Measurements from ENCODE around the gene DYSF. TPM values are rescaled to one million over a fixed set of nuclear protein-coding genes. Genes with fewer than 3 reads are reported as not detected.

DYSF gene
- total and polyA plus RNA-seq, 2 donors (not counting 1 experiment from before 2014, with no cell fraction given) = 0.17 to 0.43 TPM

DNA sequence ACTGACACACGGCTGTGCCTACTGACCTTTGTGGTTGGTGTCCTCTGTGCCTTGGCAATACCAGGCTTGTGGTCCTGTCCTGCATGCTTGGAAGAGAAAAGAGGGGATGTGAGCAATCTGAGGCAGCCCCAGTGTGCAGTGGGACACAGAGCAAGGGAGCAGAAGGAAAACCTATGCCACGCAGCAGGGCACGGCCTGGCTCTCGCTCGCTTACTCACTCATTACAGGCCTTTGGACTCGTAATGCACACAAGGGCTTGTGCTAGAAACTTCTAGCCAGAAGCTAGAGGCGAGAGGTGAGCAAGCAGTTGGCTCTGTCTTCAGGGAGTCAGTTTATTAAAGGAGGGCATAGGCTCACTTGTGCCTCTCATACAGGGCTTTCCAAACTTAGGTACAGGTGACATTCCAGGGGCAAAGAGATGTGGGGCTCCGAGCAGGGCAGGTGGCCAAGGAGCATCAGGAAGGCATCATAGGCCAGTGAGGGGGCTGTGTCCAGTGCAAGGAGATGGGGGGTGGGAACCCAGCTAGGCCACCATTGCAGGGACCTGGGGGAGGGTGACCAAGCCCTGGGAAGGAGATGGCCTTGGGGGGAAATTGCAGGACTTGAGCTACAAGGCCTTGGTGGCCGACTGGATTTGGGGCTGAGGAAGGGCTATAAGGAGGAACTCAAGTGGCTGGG, 100.8 kb downstream of the DYSF start:
- CTCF ChIA-PET = interaction anchor here (1.3 kb wide), 1 partner anchor 13 kb away, joined by 3 read pairs; no protein-coding TSS in a partner anchor
- no peak overlapping the region for H3K4me2 ChIP-seq (replicated peaks; ENCODE audit: low read depth, low read length, poor library complexity, severe bottlenecking)
- H2AFZ ChIP-seq (ENCODE audit: insufficient read depth, low read depth, low read length, poor library complexity, severe bottlenecking) = no peak overlapping the region
- DNase-seq (no peak), ATAC-seq (ENCODE audit: low read depth) (no peak)
- H3K79me2 ChIP-seq (ENCODE audit: control insufficient read depth, insufficient read depth, low read length) = no peaks in the 10 kb centered on the region
- no peak overlapping the region for H3K27ac ChIP-seq (ENCODE audit: low read length in 2 of 2)
- H3K4me1 Mint-ChIP-seq = no peaks in the 10 kb centered on the region
- WGBS (ENCODE audit: insufficient coverage) = 83% methylated on average over 8 of the region's 9 CpGs
- intact Hi-C loops (cut with micrococcal nuclease) = no loop called here
- POLR2A ChIA-PET = no interaction called here
- H3K4me3 ChIP-seq (ENCODE audit: control extremely low read depth in 1 of 5, extremely low read depth in 1 of 5, insufficient read depth in 1 of 5, low read depth in 2 of 5, low read length in 4 of 5) = no peak overlapping the region
- no peak overlapping the region for H3K27ac Mint-ChIP-seq
- peaks cover 3% of the 10 kb centered on the region for H3K27me3 Mint-ChIP-seq
- no peak overlapping the region for H3K9ac ChIP-seq (ENCODE audit: low read length)
- no peak overlapping the region for H3K4me3 Mint-ChIP-seq
- no peak for TF ChIP-seq EZH2 (IDR thresholded peaks at IDR 0.05; ENCODE audit: borderline replicate concordance, insufficient read depth, low read depth, low read length, poor library complexity, severe bottlenecking)
- TF ChIP-seq CTCF (IDR thresholded peaks at IDR 0.05) = no peak
- no peaks in the 10 kb centered on the region for H4K20me1 ChIP-seq (ENCODE audit: control insufficient read depth, insufficient read depth, low read length, poor library complexity, severe bottlenecking)
- no peaks in the 10 kb centered on the region for H3K27me3 ChIP-seq (replicated peaks in 1 of 4; ENCODE audit: control extremely low read depth in 1 of 4, control insufficient read depth in 3 of 4, insufficient read depth in 4 of 4, low read length in 3 of 4)
- no peaks in the 10 kb centered on the region for H3K9me3 Mint-ChIP-seq (ENCODE audit: insufficient read depth)
- peaks cover 0 to 2% (median 0%) of the 10 kb centered on the region in 3 donors for H3K9me3 ChIP-seq (ENCODE audit: control extremely low read depth in 1 of 3, control insufficient read depth in 2 of 3, insufficient read depth in 1 of 3, low read length in 2 of 3)
- no peaks in the 10 kb centered on the region for H3K36me3 ChIP-seq (replicated peaks in 1 of 2; ENCODE audit: control extremely low read depth in 1 of 2, control insufficient read depth in 1 of 2, extremely low read depth in 1 of 2, insufficient read depth in 2 of 2, low read length in 1 of 2)
- H3K4me1 ChIP-seq (ENCODE audit: control insufficient read depth in 2 of 2, insufficient read depth in 2 of 2, low read length in 2 of 2) = no peaks in the 10 kb centered on the region

- H3K27me3 Mint-ChIP-seq = peaks cover 3% of the 10 kb centered on the region
- Histone ChIP-seq H3K9ac (ENCODE audit: low read length) (no peak overlapping the region), H3K27me3 (replicated peaks in 1 of 4; ENCODE audit: control extremely low read depth in 1 of 4, control insufficient read depth in 3 of 4, insufficient read depth in 4 of 4, low read length in 3 of 4) (no peaks in the 10 kb centered on the region), H3K79me2 (ENCODE audit: control insufficient read depth, insufficient read depth, low read length) (no peaks in the 10 kb centered on the region), H3K36me3 (replicated peaks in 1 of 2; ENCODE audit: control extremely low read depth in 1 of 2, control insufficient read depth in 1 of 2, extremely low read depth in 1 of 2, insufficient read depth in 2 of 2, low read length in 1 of 2) (no peaks in the 10 kb centered on the region), H4K20me1 (ENCODE audit: control insufficient read depth, insufficient read depth, low read length, poor library complexity, severe bottlenecking) (no peaks in the 10 kb centered on the region), H3K4me2 (replicated peaks; ENCODE audit: low read depth, low read length, poor library complexity, severe bottlenecking) (no peak overlapping the region), H3K9me3 (ENCODE audit: control extremely low read depth in 1 of 3, control insufficient read depth in 2 of 3, insufficient read depth in 1 of 3, low read length in 2 of 3) (peaks cover 0 to 2% (median 0%) of the 10 kb centered on the region in 3 donors), H3K27ac (ENCODE audit: low read length in 2 of 2) (no peak overlapping the region), H3K4me1 (ENCODE audit: control insufficient read depth in 2 of 2, insufficient read depth in 2 of 2, low read length in 2 of 2) (no peaks in the 10 kb centered on the region), H3K4me3 (ENCODE audit: control extremely low read depth in 1 of 5, extremely low read depth in 1 of 5, insufficient read depth in 1 of 5, low read depth in 2 of 5, low read length in 4 of 5) (no peak overlapping the region), H2AFZ (ENCODE audit: insufficient read depth, low read depth, low read length, poor library complexity, severe bottlenecking) (no peak overlapping the region)
- no peaks in the 10 kb centered on the region for H3K9me3 Mint-ChIP-seq (ENCODE audit: insufficient read depth)
- WGBS (ENCODE audit: insufficient coverage) = 78% methylated on average over 2 of the region's 2 CpGs
- intact Hi-C loops (cut with micrococcal nuclease) = no loop called here
- H3K4me1 Mint-ChIP-seq = no peaks in the 10 kb centered on the region
- CTCF ChIA-PET = interaction anchor here (1.3 kb wide), 1 partner anchor 13 kb away, joined by 3 read pairs; no protein-coding TSS in a partner anchor
- DNase-seq = no peak
- H3K27ac Mint-ChIP-seq = no peak overlapping the region
- H3K4me3 Mint-ChIP-seq = no peak overlapping the region
- POLR2A ChIA-PET = no interaction called here
- TF ChIP-seq CTCF (IDR thresholded peaks at IDR 0.05) (no peak), EZH2 (IDR thresholded peaks at IDR 0.05; ENCODE audit: borderline replicate concordance, insufficient read depth, low read depth, low read length, poor library complexity, severe bottlenecking) (no peak)
- ATAC-seq (ENCODE audit: low read depth) = no peak
These were observed 101.3 kb downstream of the DYSF start for GRCh38 chr2:71554706-71555056.

Data from B cell (primary cell).